Measurements from ENCODE around the gene KIN.
"Not testable (repeated sequence)": the region's sequence is repeated elsewhere in the genome, so short reads cannot be mapped to it uniquely, and the experiment has no call there.

Gene KIN

DNA sequence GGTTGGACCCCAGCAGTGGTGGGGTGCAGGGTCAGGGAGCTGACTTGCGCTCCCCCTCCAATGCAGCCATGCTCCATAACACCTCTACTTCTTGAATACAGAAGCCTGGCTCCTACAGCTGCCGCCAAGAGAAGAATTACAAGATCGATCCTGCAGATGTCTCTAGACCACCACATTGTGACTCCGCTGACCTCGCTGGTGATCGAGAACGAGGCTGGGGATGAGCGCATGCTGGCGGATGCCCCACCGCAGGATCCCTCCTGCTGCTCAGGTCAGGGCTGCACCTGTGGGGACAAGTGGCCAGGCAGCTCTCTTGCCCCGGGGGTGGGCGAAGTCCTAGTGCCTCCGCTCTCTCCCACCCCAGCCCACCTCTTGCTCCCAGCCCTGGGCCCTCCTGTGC is 53.0 kb downstream of the KIN start:
- no peak for DNase-seq (ENCODE audit: low read depth in 3 of 3)

DNA sequence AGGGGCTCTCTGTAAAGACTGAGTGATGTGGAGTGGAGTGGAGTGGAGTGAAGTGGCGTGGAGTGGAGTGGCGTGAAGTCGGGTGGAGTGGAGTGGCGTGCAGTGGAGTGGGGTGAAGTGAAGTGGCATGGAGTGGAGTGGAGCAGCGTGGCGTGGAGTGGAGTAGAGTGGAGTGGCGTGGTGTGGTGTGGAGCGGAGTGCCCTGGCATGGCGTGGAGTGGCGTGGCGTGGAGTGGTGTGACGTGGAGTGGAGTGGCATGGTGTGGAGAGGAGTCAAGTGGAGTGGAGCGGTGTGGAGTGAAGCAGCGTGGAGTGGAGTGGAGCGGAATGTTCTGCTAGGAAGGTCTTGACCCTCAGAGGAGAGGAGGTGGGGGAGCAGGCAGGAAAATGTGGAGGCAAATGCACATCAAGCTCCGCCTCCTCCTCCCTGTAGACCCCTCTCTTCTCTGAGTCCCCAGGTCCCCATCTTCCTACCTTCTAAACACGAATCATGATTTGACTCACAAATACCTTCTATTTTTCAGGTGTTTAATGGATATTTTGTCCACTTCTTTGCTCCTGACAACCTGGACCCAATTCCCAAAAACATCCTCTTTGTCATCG is 64.8 kb downstream of the KIN start:
- no peak for DNase-seq (ENCODE audit: low read depth in 3 of 3)

DNA sequence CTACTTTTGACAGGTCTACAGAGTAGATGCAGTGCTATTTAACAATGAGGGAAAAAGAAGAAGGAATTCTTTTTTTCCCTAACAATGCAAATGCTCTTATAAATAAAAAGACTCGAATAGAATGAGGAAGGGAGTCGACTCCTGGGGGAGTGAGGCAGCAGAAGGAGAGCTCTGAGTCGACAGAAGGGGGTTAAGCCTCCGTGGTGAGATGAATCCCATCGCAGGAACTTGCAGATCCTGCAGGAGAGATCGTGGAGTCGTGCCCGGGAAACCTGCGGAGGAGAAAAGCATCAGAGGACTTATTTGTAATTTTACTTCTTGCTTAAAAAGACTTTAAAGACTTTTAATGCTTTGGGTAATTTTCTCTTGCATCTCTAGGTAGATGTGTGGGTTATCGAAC is 67.3 kb downstream of the KIN start:
- no peak for DNase-seq (ENCODE audit: low read depth in 3 of 3)

DNA sequence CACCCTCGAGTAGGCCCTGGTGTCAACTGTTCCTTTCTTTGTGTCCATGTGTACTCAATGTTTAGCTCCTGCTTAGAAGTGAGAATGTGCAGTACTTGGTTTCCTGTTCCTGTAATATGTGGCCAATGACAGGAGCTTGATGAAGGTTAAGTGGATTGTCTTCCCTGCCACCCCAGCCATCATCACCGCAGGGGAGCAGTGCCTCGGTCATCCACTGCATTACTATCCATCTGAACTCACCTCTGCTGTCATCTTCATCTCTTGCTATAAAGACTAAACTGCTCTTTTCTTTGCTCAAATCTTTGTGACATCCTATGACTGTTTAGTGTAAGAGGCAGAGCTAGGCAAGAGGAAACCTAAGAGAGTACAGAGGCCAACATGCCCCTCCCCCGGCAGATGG is 69.1 kb downstream of the KIN start:
- no peak for DNase-seq (ENCODE audit: low read depth in 3 of 3)

DNA sequence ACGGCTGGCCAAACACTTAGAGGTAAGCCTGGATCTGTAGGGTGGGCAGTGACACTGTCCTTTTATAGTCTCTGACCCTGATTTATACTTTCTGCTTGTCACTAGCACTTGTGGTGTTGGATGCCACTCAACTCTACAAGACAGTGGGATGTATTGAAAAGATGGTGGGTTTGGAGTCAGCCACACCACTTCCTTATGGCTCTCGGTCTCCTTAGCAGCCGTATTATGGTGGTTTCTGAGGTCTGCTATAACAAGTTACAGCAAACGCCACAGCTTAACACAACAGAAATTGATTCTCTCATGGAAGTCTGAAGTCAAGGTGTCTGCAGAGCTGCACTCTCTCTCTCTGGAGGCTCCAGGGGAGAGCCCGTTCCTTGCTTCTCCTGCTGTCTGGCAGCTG is 70.0 kb downstream of the KIN start:
- no peak for DNase-seq (ENCODE audit: low read depth in 3 of 3)

DNA sequence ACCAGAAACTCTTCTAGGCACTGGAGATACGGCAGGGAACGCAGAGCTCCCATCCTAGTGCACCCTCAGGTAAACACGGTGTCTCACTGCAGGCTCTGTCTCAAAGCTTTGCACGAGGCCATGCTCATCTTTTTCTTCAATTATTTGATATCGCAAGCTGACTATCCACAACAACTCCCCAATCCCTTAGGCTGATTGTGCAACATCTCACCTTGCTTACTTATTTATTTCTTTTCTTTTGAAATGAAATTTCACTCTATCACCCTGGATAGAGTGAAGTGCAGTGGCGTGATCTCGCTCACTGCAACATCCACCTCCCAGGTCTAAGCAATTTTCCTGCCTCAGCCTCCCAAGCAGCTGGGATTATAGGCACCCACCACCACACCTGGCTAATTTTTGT is 72.3 kb downstream of the KIN start:
- DNase-seq (ENCODE audit: low read depth in 3 of 3): no peak

DNA sequence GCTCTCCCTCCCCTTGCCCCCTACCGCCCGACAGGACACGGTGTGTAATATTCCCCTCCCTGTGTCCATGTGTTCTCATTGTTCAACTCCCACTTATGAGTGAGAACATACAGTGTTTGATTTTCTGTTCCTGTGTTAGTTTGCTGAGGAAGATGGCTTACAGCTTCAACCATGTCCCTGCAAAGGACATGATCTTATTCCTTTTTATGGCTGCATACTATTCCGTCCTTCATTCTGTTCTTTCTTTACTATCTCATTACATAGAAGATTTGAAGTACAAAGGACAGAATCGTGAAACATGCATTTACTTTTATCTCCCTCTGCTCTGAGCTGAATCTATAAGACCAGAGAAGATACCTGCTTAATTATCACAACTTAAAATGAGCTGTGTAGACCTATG is 76.7 kb downstream of the KIN start:
- DNase-seq (ENCODE audit: low read depth in 3 of 3): not testable (repeated sequence)

DNA sequence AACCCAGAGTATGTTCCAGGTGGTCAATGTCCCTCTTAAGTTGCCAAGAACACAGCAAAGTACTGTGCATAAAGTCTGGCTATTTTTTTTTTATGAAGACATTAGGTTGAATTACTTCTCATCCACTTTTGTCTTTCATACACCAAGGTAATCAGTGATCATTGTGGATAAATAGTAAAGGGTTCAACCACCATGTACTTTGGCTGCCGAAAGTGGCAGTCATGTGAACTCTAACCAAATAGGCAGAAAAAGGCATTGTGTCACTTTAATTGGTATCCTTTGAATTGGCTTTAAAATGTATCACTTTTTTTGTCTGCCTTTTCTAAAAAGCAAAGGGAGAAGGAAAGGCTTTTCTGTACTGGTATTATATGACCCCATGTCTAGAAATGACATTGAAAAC is 77.3 kb downstream of the KIN start:
- no peak for DNase-seq (ENCODE audit: low read depth in 3 of 3)

DNA sequence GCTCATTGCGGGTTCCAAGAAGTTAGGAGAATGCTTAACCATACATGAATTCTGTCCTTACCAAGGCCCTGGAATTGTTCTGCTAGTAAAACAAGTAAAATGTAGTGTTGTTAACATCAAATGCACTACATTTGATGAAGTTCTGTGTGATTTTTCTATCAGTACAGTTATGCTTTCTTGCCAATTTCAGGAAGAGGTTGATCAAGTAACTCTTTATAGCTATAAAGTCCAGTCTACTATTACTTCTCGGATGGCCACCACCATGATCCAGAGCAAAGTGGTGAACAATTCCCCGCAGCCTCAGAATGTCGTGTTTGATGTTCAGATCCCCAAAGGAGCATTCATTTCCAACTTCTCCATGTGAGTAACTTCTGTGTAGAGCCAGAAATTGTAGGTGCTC is 79.0 kb downstream of the KIN start:
- no peak for DNase-seq (ENCODE audit: low read depth in 3 of 3)

DNA sequence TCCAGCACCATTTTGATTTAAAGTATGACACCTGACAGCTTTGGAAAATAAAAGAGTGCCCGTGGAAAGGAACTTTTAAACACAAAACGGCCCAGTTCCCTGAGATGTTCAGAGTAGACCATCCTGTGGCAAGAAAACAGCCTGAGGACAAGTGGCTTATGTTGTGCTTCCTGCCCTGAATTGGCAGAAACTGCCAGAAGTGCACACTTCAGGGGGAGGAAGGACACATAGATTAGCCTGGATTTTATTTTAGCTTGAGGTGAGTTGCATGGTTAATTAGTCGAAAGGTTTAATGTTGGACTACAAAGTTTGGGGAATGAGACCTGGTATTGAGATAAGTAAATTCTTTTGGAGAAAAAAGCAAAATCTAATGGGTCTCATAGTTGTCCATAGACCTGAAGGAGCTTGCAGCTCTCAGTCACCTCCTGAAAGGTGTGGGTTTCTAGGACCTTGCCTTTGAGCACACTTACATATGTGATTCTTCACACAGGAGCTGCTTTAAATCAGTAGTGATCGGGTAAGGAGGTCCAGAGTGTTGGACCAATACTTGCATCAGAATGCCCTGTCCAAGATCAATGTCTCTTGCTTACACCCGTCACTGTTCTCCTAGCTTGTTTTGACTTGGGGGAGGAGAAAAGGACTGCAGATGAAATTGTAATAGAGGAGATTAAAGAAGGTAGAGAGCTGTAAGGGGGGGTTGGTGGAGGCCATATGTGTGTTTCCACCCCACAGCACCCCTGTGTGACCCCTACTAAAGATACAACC is 79.8 kb downstream of the KIN start:
- no peak for DNase-seq (ENCODE audit: low read depth in 3 of 3)

DNA sequence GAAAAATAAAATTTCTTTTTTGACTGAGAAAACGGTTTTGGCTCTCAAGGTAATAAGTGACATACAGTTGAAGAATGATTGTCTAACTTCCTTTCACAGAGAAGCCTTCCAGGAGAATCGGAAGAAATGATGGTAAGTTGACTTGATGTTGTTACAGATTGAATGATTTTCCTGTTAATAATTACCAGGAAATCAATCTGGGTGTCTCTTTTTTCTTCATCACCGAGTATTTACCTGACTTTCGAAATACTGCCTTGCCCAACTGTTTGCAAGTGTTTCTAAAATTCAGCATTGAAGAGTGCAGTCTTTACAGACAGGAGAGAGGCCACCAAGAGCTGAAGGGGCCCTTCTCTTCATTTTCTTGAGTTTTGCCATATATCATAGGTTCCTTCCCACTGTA is 80.7 kb downstream of the KIN start:
- no peak for DNase-seq (ENCODE audit: low read depth in 3 of 3)

DNA sequence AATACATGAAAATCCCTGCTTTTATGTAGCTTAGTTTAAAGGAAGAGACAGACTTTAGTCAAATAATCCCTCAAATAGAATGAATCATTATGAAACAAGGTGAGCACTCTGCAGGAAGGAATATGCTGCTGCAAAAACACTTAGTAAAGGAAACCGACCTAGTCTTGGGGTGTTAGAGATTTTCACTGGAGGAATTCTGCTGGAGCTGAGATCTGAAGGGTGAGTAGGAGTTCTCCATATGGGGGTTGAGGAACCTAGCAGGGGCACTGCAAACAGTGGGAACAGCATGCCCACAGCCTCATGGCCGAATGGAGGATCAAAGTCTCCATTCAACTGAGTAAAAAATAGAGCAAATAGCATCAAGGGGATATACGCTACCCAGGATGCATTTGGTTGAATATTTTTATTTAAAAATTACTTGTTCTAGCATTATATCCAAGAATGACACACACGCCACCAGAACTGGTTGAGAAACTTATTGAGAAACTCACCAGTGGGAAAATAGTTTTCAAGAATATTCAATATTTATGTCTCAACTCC is 81.2 kb downstream of the KIN start:
- no peak for DNase-seq (ENCODE audit: low read depth in 3 of 3)

DNA sequence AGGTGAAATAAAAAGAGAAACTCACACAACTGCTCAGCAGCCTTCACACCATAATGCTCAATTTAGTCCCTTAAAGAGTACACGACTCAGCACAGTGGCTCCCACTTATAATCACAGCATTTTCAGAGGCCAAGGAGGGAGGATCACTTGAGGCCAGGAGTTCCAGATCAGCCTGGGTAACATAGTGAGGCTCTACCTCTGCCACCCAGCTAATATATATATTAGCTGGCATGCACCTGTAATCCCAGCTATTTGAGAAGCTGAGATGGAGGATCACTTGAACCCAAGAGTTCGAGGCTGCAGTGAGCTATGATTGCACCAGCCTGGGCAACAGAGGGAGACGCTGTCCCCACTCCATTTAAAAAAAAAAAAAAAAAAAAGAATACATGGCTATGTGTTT is 82.5 kb downstream of the KIN start:
- no peak for DNase-seq (ENCODE audit: low read depth in 3 of 3)

DNA sequence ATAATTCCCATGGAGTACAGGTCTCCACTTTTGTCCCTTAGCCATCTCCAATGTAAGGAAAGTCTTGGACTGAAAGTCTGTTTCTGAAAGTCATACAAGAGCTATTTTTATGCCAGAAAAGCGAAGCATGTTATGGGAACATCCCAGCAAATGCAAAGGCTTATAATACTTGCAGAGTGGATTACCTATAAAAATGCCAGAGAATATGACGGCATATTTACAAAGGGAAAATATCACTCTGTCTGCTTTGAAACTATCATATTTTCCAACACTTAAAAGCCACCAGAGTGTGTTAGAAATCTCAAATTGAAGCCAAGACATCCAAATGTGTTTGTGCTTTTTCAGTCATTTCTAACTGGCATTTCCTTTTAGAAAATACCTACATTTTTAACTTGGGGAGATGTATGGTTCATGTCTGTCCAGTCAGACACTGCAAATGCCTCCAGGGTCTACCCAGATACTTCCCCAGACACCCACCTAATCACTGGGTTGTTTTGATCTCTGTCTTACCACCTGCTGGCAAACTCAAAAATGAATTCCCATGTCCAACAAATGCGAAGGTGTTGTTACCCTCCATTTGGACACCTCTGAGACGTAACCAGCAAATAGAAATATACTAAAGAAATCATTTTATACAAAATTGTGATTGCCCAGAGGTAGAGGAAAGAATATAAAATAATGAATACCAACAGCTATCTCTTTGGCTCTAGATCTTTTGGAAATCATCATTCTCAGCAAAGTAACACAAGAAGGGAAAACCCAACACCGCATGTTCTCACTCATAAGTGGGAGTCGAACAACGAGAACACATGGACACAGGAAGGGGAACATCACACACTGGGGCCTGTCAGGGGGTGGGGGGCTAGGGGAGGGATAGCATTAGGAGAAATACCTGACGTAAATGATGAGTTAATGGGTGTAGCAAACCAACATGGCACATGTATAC is 83.4 kb downstream of the KIN start:
- DNase-seq (ENCODE audit: low read depth in 3 of 3): no peak

DNA sequence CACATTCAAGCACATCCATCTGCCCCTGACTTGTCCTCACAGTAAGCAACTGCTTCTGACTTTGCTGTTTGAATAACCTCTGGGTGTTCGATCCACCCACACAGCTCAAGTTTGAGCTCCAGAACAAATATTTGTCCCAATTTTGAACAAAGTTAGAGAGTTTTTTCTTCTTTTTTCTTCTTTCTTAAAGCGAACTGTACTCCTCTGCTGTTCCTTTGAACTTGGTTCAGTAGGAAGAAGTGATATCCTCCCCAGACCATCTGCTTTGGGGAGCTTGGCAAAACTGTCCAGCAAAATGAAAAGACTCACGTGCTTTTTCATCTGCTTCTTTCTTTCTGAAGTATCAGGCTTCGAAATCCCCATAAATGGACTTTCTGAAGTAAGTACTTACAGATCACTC is 84.7 kb downstream of the KIN start, which contains the start of gene ITIH2:
ITIH2 (plus strand) TSS at position 177 of the 400 bp plus-strand sequence; CDS start at position 296, 119 bp downstream.
- no peak for DNase-seq (ENCODE audit: low read depth in 3 of 3)

DNA sequence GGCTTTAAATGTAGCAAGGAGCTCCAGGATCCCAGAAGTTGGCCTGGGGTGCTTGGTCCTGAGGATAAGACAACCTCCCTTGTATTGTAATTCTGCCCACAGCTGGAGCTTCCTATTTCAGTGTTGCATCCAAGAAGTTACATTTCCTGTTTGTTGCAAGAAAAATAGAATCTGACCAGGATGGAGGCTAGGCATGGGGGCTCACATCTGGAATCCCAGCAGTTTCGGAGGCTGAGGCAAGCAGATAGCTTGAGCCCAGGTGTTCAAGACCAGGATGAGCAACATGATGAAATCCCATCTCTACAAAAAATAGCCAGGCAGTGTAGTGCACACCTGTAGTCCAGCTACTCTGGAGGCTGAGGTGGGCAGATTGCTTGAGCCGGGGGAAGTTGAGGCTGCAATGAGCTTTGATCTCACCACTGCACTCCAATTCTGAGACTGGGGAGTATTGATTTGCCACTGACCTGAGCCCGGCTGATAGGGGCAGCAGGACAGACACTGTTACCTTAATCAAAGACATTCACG is 85.4 kb downstream of the KIN start:
- no peak for DNase-seq (ENCODE audit: low read depth in 3 of 3)

DNA sequence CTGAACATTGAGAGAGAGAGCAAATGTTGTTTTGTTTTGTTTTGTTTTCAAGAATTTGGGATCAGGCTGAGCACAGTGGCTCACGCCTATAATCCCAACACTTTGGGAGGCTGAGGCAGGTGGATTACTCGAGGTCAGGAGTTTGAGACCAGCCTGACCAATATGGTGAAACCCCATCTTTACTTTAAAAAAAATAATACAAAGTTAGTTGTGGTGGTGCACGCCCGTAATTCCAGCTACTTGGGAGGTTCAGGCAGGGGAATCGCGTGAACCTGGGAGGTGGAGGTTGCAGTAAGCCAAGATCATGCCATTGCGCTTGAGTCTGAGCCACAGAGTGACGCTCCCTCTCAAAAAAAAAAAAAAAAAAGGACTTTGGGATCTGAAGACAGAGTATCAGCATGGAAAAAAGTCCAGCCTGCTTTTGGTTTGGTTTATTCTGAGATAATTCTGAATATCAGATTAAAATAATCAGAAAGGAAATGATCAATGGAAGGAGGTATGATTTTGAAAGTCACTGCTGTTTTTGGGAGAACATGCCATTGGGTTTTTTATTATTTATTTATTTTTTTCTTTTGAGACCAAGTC is 86.5 kb downstream of the KIN start:
- no peak for DNase-seq (ENCODE audit: low read depth in 3 of 3)
